ENCODE data around the gene KBTBD4. TPM values are rescaled to one million over a fixed set of nuclear protein-coding genes. Genes with fewer than 3 reads are reported as not detected.
"Not testable (repeated sequence)": the region's sequence is repeated elsewhere in the genome, so short reads cannot be mapped to it uniquely, and the experiment has no call there.

KBTBD4 gene
- total RNA-seq, 2 experiments from 2014 or later, result 11.9 to 18.4 TPM

DNA sequence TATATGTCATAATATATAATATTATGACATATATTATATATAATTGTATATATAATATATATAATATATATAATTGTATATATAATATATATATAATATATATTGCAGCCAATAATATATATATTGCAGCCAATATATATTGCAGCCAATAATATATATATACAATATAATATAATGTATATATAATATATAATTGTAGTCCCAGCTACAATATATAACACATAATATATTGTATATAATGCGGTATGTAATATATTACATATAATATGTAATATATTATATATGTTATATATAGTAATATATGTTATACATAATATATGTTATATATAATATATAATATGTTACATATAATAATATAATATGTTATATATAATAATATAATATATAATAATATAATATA is 20.1 kb downstream of the KBTBD4 start:
- ATAC-seq (no peak), DNase-seq (no peak)
- no peaks in the 10 kb centered on the region for H3K27me3 Mint-ChIP-seq
- ChIA-PET CTCF (no interaction called here), POLR2A (no interaction called here)
- peaks cover 9% of the 10 kb centered on the region for H3K4me1 Mint-ChIP-seq
- H3K4me3 Mint-ChIP-seq, result no peak overlapping the region
- H3K9me3 Mint-ChIP-seq (ENCODE audit: low read depth), result no peaks in the 10 kb centered on the region
- intact Hi-C loops (cut with DNase I, micrococcal nuclease), result no loop called here
- H3K27ac Mint-ChIP-seq, result no peak overlapping the region
- peaks cover 1% of the 10 kb centered on the region for H3K36me3 Mint-ChIP-seq (ENCODE audit: low read depth)

DNA sequence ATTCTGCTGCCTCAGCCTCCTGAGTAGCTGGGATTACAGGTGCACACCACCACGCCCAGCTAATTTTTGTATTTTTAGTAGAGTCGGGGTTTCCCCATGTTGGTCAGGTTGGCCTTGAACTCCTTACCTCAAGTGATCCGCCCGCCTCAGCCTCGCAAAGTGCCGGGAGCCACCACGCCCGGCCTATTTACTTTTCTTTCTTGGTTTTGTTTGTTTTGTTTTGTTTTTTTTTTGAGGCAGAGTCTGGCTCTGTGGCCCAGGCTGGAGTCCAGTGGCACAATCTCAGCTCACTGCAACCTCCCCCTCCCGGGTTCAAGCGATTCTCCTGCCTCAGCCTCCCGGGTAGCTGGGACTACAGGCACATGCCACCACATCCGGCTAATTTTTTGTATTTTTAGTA is 21.8 kb downstream of the KBTBD4 start:
- H3K27ac Mint-ChIP-seq; H3K9me3 Mint-ChIP-seq (ENCODE audit: low read depth); intact Hi-C loops (cut with DNase I, micrococcal nuclease); ATAC-seq; H3K27me3 Mint-ChIP-seq; H3K4me3 Mint-ChIP-seq; H3K36me3 Mint-ChIP-seq (ENCODE audit: low read depth); DNase-seq; POLR2A ChIA-PET; H3K4me1 Mint-ChIP-seq: not testable (repeated sequence)
- CTCF ChIA-PET, result interaction anchor here (7.0 kb wide), 1 partner anchor 8 kb away, joined by 47 read pairs; the partner anchor contains the start of gene PTPMT1

DNA sequence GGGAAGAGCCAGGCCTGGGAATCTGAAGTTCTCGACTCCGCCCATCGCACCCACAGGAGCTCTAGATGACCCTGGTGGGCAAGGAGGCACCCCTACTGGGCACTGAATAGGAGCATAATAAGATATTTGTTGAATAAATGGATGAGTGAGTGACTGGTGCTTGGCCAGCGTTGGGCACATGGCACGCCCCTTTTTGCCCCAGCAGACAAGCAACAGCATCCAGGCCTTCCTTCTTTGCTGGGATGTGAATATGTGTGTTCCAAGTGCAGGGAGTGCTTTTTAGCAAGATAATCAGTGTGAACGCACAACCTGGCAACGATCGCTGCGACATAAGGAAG is 25.4 kb downstream of the KBTBD4 start:
- ATAC-seq (peak; percentile 16), DNase-seq (no peak)
- peaks cover 32% of the 10 kb centered on the region for H3K4me1 Mint-ChIP-seq
- peak overlapping the region; percentile 62 for H3K27ac Mint-ChIP-seq
- no peaks in the 10 kb centered on the region for H3K9me3 Mint-ChIP-seq (ENCODE audit: low read depth)
- ChIA-PET POLR2A (interaction anchor here (0.8 to 2.1 kb wide), 2 partner anchors 13 to 43 kb away, joined by 5 to 8 read pairs; no protein-coding TSS in a partner anchor), CTCF (interaction anchor here (0.6 to 7.0 kb wide), 22 partner anchors 10 to 452 kb away, joined by 3 to 47 read pairs (median 3); partner anchors contain the start of genes KBTBD4, NDUFS3 and PTPMT1)
- no peaks in the 10 kb centered on the region for H3K27me3 Mint-ChIP-seq
- H3K4me3 Mint-ChIP-seq, result peak overlapping the region; percentile 96
- intact Hi-C loops (cut with DNase I, micrococcal nuclease), result loop anchor here (1.0 to 5.0 kb wide), 17 partner anchors 12 to 936 kb away; partner anchors contain the start of genes NDUFS3 (in 2 of the 2), ARFGAP2 (in 1 of the 2), ARHGAP1 (in 1 of the 2) and ATG13 (in 1 of the 2)
- H3K36me3 Mint-ChIP-seq (ENCODE audit: low read depth), result peaks cover 26% of the 10 kb centered on the region

DNA sequence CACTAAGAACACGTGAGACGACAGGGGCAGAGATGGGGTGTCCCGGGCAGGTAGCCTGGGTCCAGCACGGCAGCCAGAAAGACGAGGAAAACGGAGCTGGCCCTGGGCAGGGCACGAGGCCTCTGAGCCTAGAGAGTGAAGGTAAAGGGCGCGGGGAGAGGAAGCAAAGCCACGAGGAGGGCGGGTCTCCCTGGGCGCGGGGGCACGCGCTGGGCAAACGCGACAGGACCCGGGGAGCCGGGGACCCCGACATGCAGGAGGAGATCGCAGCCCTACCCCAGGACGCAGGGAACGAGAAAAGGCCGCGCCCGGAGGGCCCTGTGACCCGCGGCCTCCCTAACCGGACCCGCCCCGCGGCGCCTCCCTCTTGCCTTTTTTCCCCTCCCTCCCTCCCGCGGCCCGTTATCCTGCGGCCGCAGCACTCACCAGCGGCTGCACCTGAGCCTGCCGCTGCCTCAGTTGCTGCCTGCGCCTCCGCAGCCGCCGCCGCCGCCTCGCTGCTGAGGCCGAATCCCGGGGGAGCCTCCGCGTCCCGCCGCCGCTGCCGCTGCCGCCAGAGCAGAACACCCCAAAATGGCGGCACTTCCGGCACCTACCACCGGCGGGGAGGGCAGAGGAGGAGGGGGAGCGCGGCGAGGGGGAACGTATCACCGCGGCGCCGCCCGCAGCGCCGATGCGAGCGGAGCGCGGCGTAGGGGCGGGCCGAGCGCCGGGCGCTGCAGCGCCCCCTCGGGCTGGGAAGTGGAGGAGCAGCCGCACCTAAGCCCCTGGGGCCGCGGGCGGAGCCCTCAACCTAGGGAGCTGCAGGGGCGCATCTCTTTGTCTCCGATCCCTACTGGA is 26.0 kb downstream of the KBTBD4 start, which contains the start of gene CELF1:
Gene CELF1 (minus strand): TSS at position 567 of the 840 bp plus-strand sequence. CDS start 53,609 bp downstream, outside the sequence.
- intact Hi-C loops (cut with DNase I, micrococcal nuclease), result loop anchor here (1.0 to 5.0 kb wide), 18 partner anchors 13 to 935 kb away; partner anchors contain the start of genes NDUFS3 (in 2 of the 2), AGBL2 (in 1 of the 2), ARFGAP2 (in 1 of the 2) and ARHGAP1 (in 1 of the 2)
- POLR2A ChIA-PET, result interaction anchor here (0.8 to 2.1 kb wide), 4 partner anchors 12 to 295 kb away, joined by 3 to 8 read pairs (median 6); partner anchors contain the start of gene NUP160

DNA sequence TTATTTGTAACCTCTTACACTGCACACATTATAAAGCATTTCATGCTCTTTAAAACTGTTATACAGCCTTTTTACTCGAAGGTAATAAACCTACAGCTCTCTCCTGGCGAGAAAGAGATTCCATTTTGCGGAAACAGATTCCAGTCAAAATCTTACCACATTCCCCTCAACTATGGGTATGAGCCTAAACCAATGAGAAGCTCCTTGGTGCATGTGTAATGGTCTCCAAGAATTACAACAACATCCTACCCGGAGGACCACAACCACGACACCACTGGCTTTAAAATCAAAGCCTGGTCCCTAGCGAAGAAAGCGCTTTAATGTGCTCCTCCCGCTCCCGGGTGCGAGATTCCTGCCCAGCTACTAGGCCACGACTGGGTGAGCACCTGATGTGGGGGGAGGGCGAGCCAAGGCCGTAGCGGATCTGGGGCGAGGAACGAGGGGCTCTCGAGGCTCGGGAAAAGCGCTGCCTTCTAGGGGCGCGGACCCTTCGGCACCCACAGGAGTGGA is 26.7 kb downstream of the KBTBD4 start:
- Mint-ChIP-seq H3K4me3 (peak overlapping the region; percentile 96), H3K27me3 (no peaks in the 10 kb centered on the region), H3K4me1 (peaks cover 43% of the 10 kb centered on the region), H3K9me3 (ENCODE audit: low read depth) (no peaks in the 10 kb centered on the region), H3K27ac (peak overlapping the region; percentile 94), H3K36me3 (ENCODE audit: low read depth) (peaks cover 34% of the 10 kb centered on the region)
- CTCF ChIA-PET, result interaction anchor here (0.6 to 7.0 kb wide), 15 partner anchors 9 to 303 kb away, joined by 3 to 47 read pairs (median 5); partner anchors contain the start of genes ACP2, AGBL2, KBTBD4 and NDUFS3
- intact Hi-C loops (cut with DNase I, micrococcal nuclease), result loop anchor here (1.0 to 5.0 kb wide), 8 partner anchors 27 to 935 kb away; partner anchors contain the start of genes AGBL2 (in 1 of the 2), ARHGAP1 (in 1 of the 2), ATG13 (in 1 of the 2) and HARBI1 (in 1 of the 2)
- POLR2A ChIA-PET, result interaction anchor here (0.9 to 2.1 kb wide), 4 partner anchors 12 to 296 kb away, joined by 3 to 6 read pairs (median 4); partner anchors contain the start of genes KBTBD4 and NUP160
- ATAC-seq (peak; percentile 16), DNase-seq (peak; percentile 47)

More for the DNA sequence above, 26.0 kb downstream of the KBTBD4 start, which contains the start of gene CELF1:
- peak within 1 kb of the TSS; percentile 96 for H3K4me3 Mint-ChIP-seq
- H3K27me3 Mint-ChIP-seq, result no peaks in the 10 kb centered on the region
- ATAC-seq (peak; percentile 94), DNase-seq (peak; percentile 97)
- no peaks in the 10 kb centered on the region for H3K9me3 Mint-ChIP-seq (ENCODE audit: low read depth)
- H3K4me1 Mint-ChIP-seq, result peaks cover 38% of the 10 kb centered on the region
- H3K36me3 Mint-ChIP-seq (ENCODE audit: low read depth), result peaks cover 31% of the 10 kb centered on the region
- CTCF ChIA-PET, result interaction anchor here (0.5 to 7.0 kb wide), 31 partner anchors 10 to 451 kb away, joined by 3 to 47 read pairs (median 3); partner anchors contain the start of genes ACP2, AGBL2, KBTBD4 and NDUFS3
- H3K27ac Mint-ChIP-seq, result peak within 1 kb of the TSS; percentile 94

DNA sequence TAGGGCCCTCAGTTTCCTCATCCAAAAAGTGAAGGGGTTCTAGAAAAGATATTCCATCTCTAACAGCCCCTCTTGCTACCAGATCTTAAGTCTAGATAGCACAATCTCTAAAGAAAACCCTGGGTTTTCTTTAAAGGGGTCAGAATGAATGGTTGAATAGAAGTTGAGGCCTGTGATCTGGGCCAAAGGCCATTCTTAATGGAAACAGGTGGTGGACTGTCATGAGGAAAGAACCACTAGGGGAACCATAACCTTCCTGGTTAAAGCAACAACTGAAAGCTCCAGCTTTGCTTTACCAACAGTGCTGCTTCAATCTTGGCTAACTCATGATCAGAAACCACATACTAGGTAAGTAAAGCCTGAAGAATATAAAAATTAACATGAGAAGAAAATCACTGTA is 27.7 kb downstream of the KBTBD4 start:
- H3K9me3 Mint-ChIP-seq (ENCODE audit: low read depth), result no peaks in the 10 kb centered on the region
- ChIA-PET CTCF (interaction anchor here (0.6 to 7.0 kb wide), 10 partner anchors 8 to 60 kb away, joined by 3 to 47 read pairs (median 6); partner anchors contain the start of genes KBTBD4, NDUFS3 and PTPMT1), POLR2A (interaction anchor here (0.8 to 1.7 kb wide), 3 partner anchors 11 to 27 kb away, joined by 3 to 6 read pairs (median 4); partner anchors contain the start of gene KBTBD4)
- H3K36me3 Mint-ChIP-seq (ENCODE audit: low read depth), result peaks cover 36% of the 10 kb centered on the region
- H3K4me3 Mint-ChIP-seq, result peak overlapping the region; percentile 96
- ATAC-seq (no peak), DNase-seq (no peak)
- no peaks in the 10 kb centered on the region for H3K27me3 Mint-ChIP-seq
- peaks cover 48% of the 10 kb centered on the region for H3K4me1 Mint-ChIP-seq
- H3K27ac Mint-ChIP-seq, result peak overlapping the region; percentile 94
- intact Hi-C loops (cut with DNase I, micrococcal nuclease), result loop anchor here in 1 of 2 experiments (5.0 kb wide), 1 partner anchor 934 kb away; the partner anchor contains the start of genes ATG13 and HARBI1

DNA sequence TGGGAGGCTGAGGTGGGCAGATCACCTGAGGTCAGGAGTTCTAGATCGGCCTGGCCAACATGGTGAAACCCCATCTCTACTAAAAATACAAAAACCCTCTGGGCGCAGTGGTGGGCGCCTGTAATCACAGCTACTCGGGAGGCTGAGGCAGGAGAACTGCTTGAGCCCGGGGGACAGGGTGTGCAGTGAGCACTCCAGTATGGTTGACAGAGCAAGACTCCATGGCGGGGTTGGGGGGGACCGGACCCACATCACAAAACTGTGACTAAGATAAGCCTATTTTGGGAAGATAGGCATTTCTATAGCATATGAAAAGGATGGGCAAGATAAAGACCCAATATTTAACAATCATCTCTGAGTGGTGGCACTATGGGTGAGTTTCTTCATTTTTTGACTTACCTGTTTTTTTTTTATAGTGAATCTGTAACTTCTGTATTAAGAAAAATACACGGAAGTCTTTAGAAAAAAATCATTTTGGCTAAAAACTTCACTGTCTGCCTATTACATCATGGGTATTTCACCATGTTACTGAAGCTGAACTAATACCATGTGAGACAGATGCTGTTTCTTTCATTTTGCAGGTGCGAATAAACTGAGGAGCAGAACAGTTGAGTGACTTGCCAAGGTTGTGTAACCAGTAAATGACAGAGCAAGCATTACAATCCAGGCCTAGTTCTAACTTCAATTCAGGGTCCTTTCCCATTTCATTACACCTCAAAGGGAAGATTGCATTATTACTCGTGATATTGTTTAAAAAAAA is 28.3 kb downstream of the KBTBD4 start:
- Mint-ChIP-seq H3K9me3 (ENCODE audit: low read depth) (no peaks in the 10 kb centered on the region), H3K4me1 (peaks cover 48% of the 10 kb centered on the region), H3K27ac (peak overlapping the region; percentile 94), H3K36me3 (ENCODE audit: low read depth) (peaks cover 36% of the 10 kb centered on the region), H3K27me3 (no peaks in the 10 kb centered on the region), H3K4me3 (peak overlapping the region; percentile 96)
- ChIA-PET POLR2A (interaction anchor here (0.8 to 1.5 kb wide), 2 partner anchors 10 to 27 kb away, joined by 3 to 4 read pairs; partner anchors contain the start of gene KBTBD4), CTCF (interaction anchor here (1.9 to 7.0 kb wide), 3 partner anchors 10 to 41 kb away, joined by 6 to 47 read pairs (median 17); partner anchors contain the start of gene PTPMT1)
- ATAC-seq (no peak), DNase-seq (no peak)
- intact Hi-C loops (cut with DNase I, micrococcal nuclease), result loop anchor here in 1 of 2 experiments (5.0 kb wide), 1 partner anchor 933 kb away; the partner anchor contains the start of genes ATG13 and HARBI1

DNA sequence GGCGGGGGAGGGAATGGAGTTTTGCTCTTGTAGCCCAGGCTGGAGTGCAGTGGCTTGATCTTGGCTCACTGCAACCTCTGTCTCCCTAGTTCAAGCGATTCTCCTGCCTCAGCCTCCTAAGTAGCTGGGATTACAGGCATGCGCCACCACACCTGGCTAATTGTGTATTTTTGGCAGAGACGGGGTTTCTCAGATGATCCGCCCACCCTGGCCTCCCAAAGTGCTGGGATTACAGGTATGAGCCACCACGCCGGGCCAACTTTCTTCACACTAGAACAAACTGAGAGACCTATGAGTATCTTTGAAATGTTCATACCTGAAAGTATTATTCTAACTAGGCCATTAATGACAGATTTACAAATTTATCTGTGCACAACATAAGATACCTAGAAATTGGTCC is 32.5 kb downstream of the KBTBD4 start:
- H3K9me3 Mint-ChIP-seq (ENCODE audit: low read depth); H3K4me3 Mint-ChIP-seq; H3K27ac Mint-ChIP-seq; H3K27me3 Mint-ChIP-seq; DNase-seq; ATAC-seq; intact Hi-C loops (cut with DNase I, micrococcal nuclease): not testable (repeated sequence)
- Mint-ChIP-seq H3K4me1 (peaks cover 75% of the 10 kb centered on the region), H3K36me3 (ENCODE audit: low read depth) (peaks cover 32% of the 10 kb centered on the region)
- CTCF ChIA-PET, result interaction anchor here (1.3 kb wide), 1 partner anchor 28 kb away, joined by 3 read pairs; no protein-coding TSS in a partner anchor
- POLR2A ChIA-PET, result interaction anchor here (1.2 kb wide), 1 partner anchor 23 kb away, joined by 4 read pairs; no protein-coding TSS in a partner anchor

DNA sequence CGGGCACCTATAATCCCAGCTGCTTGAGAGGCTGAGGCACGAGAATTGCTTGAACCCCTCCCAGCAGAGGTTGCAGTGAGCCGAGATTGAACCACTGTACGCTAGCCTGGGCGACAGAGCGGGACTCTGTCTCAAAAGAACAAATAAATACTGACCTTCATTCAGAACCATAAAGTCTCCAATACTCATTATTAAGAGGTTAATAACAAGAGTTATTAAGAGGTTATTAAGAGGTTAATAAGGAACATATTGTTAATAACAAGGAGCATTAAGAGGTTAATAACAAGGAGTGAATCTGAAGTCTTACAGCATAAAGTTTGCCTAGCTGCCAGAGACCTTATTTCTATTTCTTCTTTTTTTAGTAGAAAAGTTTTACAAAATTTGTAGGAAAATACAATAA is 33.5 kb downstream of the KBTBD4 start:
- H3K36me3 Mint-ChIP-seq (ENCODE audit: low read depth), result peaks cover 32% of the 10 kb centered on the region
- CTCF ChIA-PET, result interaction anchor here (0.6 to 3.9 kb wide), 4 partner anchors 7 to 54 kb away, joined by 3 to 16 read pairs (median 3); partner anchors contain the start of gene CELF1
- POLR2A ChIA-PET, result no interaction called here
- intact Hi-C loops (cut with DNase I, micrococcal nuclease), result no loop called here
- peaks cover 75% of the 10 kb centered on the region for H3K4me1 Mint-ChIP-seq
- no peaks in the 10 kb centered on the region for H3K27me3 Mint-ChIP-seq
- no peak overlapping the region for H3K4me3 Mint-ChIP-seq
- DNase-seq (no peak), ATAC-seq (no peak)
- H3K27ac Mint-ChIP-seq, result no peak overlapping the region
- no peaks in the 10 kb centered on the region for H3K9me3 Mint-ChIP-seq (ENCODE audit: low read depth)

DNA sequence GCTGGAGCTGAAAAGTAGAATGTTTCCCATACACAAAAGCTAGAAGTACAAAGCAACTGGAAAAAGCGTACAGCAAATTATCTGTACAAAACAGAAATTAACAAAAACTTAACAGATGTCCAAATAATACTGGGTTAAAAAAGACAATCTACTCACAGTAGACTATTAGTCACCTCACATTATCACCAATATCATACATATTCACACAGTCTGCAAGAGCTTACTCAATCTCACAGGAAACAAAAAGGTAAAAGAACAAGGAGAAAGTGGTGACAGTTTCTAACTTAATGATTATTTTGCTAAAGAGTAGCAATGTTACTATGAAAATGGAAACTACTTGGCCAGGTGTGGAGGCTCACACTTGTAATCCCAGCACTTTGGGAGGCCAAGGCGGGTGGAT is 37.7 kb downstream of the KBTBD4 start:
- peaks cover 73% of the 10 kb centered on the region for H3K4me1 Mint-ChIP-seq
- H3K9me3 Mint-ChIP-seq (ENCODE audit: low read depth), result no peaks in the 10 kb centered on the region
- H3K36me3 Mint-ChIP-seq (ENCODE audit: low read depth), result peaks cover 30% of the 10 kb centered on the region
- no peaks in the 10 kb centered on the region for H3K27me3 Mint-ChIP-seq
- ChIA-PET CTCF (interaction anchor here (0.9 to 3.6 kb wide), 7 partner anchors 9 to 37 kb away, joined by 3 to 20 read pairs (median 4); partner anchors contain the start of gene CELF1), POLR2A (interaction anchor here (0.6 to 2.1 kb wide), 6 partner anchors 11 to 76 kb away, joined by 3 to 10 read pairs (median 6); no protein-coding TSS in a partner anchor)
- H3K4me3 Mint-ChIP-seq, result peak overlapping the region; percentile 51
- ATAC-seq (peak; percentile 25), DNase-seq (no peak)
- intact Hi-C loops (cut with DNase I, micrococcal nuclease), result loop anchor here in 1 of 2 experiments (2.0 kb wide), 2 partner anchors 16 to 26 kb away; no protein-coding TSS in a partner anchor
- H3K27ac Mint-ChIP-seq, result peak overlapping the region; percentile 83

All from activated CD4-positive, alpha-beta T cell treated with anti-CD3 and anti-CD28 coated beads for 36 hours (primary cell).